Spleen (tissue), 7 donors: Measurements from ENCODE around the gene SUCNR1.

Experiments used
- CTCF ChIP-seq, 11 experiments: fragments of 200-600 bp in 7 of 11; fragments of 450-650 bp in 4 of 11; sonication (generic) in 4 of 11; IDR thresholded peaks in 8 of 11; conservative IDR thresholded peaks in 3 of 11; 1 replicate in 7 of 11; 2 replicates in 4 of 11; pipeline versions ENCODE4 v1.4.0 to v1.8.0; 2016 to 2021; ENCODE audit warnings: antibody characterized with exemption in 11 of 11, inconsistent platforms in 4 of 11, mild to moderate bottlenecking in 1 of 11
- POLR2AphosphoS5 ChIP-seq, 3 donors: sonication (generic); formaldehyde crosslinking; IDR thresholded peaks; one replicate each; pipeline ENCODE4 v1.5.1; 2017; ENCODE audit warnings: antibody characterized with exemption in 3 of 3
- donor health status: DM: no; HTN: no; CAD: no; lungs with moderate emphysema.
- donor health status: DM: no; HTN: no; CAD: no.
- donor health status: DM: no; HTN: no; CAD: no.

- TF ChIP-seq CTCF (IDR thresholded peaks at IDR 0.05 in 8 of 11, conservative IDR thresholded peaks at IDR 0.05 in 3 of 11) (no peak), POLR2AphosphoS5 (IDR thresholded peaks at IDR 0.05) (no peak)
Measured at GRCh38 chr3:151901644-151902285, 28.3 kb downstream of the SUCNR1 start.
